SK-N-SH treated with all-trans-retinoic acid at 6 μM for 48 hours (cell line): ENCODE results near the gene CGNL1.

Source experiments
- ARNTL ChIP-seq: fragments of 450-650 bp; formaldehyde crosslinking; IDR thresholded peaks from 2 replicates; pipeline ENCODE4 v1.5.0; 2020; ENCODE audit warnings: low read depth, mild to moderate bottlenecking, moderate library complexity, borderline replicate concordance
- GLIS3 ChIP-seq: fragments of 250-450 bp; sonication (Bioruptor Pico); IDR thresholded peaks from 2 replicates; pipeline ENCODE4 v1.5.0; 2020; ENCODE audit warnings: mild to moderate bottlenecking, moderate library complexity
- PPARA ChIP-seq: fragments of 250-450 bp; sonication (Bioruptor Pico); IDR thresholded peaks from 2 replicates; pipeline ENCODE4 v1.5.0; 2020; ENCODE audit warnings: mild to moderate bottlenecking, borderline replicate concordance
- RARB ChIP-seq: fragments of 250-450 bp; sonication (Bioruptor Pico); IDR thresholded peaks from 2 replicates; pipeline ENCODE4 v1.8.0; 2021; ENCODE audit warnings: mild to moderate bottlenecking, moderate library complexity
- SNAI2 ChIP-seq: fragments of 250-450 bp; sonication (Bioruptor Pico); IDR thresholded peaks from 2 replicates; pipeline ENCODE4 v1.5.0; 2020; ENCODE audit warnings: mild to moderate bottlenecking, moderate library complexity
- TCF4 ChIP-seq: fragments of 250-450 bp; sonication (Bioruptor Pico); IDR thresholded peaks from 2 replicates; pipeline ENCODE4 v1.8.0; 2021; ENCODE audit warnings: mild to moderate bottlenecking, moderate library complexity, borderline replicate concordance
- TOX ChIP-seq: fragments of 250-450 bp; sonication (Bioruptor Pico); IDR thresholded peaks from 2 replicates; pipeline ENCODE4 v1.8.0; 2021; ENCODE audit warnings: mild to moderate bottlenecking, moderate library complexity, borderline replicate concordance
- ZNF565 ChIP-seq: fragments of 450-650 bp; formaldehyde crosslinking; conservative IDR thresholded peaks from 2 replicates; pipeline ENCODE4 v1.5.0; 2020; ENCODE audit warnings: low read depth, mild to moderate bottlenecking, moderate library complexity
- ZNF70 ChIP-seq: fragments of 450-650 bp; formaldehyde crosslinking; IDR thresholded peaks from 2 replicates; pipeline ENCODE4 v1.5.0; 2020; ENCODE audit warnings: mild to moderate bottlenecking, moderate library complexity
- TF ChIP-seq, protein P1 (sequence below): fragments of 250-450 bp; sonication (Bioruptor Pico); IDR thresholded peaks from 2 replicates; pipeline ENCODE4 v1.8.0; 2020; ENCODE audit warnings: mild to moderate bottlenecking, moderate library complexity, borderline replicate concordance
- TF ChIP-seq, protein P2 (sequence below): fragments of 250-450 bp; sonication (Bioruptor Pico); IDR thresholded peaks from 2 replicates; pipeline ENCODE4 v1.5.1; 2020; ENCODE audit warnings: low read depth, mild to moderate bottlenecking, moderate library complexity

- TF ChIP-seq RARB (no peak), ARNTL (no peak), TOX (CRISPR knock-in tag) (no peak), ZNF565 (CRISPR knock-in tag) (no peak), PPARA (no peak), TCF4 (CRISPR knock-in tag) (no peak), GLIS3 (CRISPR knock-in tag) (no peak), SNAI2 (CRISPR knock-in tag) (no peak), ZNF70 (CRISPR knock-in tag) (no peak)
- TF ChIP-seq, protein P1, sequence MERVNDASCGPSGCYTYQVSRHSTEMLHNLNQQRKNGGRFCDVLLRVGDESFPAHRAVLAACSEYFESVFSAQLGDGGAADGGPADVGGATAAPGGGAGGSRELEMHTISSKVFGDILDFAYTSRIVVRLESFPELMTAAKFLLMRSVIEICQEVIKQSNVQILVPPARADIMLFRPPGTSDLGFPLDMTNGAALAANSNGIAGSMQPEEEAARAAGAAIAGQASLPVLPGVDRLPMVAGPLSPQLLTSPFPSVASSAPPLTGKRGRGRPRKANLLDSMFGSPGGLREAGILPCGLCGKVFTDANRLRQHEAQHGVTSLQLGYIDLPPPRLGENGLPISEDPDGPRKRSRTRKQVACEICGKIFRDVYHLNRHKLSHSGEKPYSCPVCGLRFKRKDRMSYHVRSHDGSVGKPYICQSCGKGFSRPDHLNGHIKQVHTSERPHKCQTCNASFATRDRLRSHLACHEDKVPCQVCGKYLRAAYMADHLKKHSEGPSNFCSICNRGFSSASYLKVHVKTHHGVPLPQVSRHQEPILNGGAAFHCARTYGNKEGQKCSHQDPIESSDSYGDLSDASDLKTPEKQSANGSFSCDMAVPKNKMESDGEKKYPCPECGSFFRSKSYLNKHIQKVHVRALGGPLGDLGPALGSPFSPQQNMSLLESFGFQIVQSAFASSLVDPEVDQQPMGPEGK (CRISPR knock-in tag), result no peak
- TF ChIP-seq, protein P2, sequence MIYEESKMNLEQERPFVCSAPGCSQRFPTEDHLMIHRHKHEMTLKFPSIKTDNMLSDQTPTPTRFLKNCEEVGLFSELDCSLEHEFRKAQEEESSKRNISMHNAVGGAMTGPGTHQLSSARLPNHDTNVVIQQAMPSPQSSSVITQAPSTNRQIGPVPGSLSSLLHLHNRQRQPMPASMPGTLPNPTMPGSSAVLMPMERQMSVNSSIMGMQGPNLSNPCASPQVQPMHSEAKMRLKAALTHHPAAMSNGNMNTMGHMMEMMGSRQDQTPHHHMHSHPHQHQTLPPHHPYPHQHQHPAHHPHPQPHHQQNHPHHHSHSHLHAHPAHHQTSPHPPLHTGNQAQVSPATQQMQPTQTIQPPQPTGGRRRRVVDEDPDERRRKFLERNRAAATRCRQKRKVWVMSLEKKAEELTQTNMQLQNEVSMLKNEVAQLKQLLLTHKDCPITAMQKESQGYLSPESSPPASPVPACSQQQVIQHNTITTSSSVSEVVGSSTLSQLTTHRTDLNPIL (CRISPR knock-in tag), result no peak
These were observed 28.2 kb upstream of the CGNL1 start for GRCh38 chr15:57348081-57348480.
